ENCODE data around the gene FGF7. TPM values are rescaled to one million over a fixed set of nuclear protein-coding genes. Genes with fewer than 3 reads are reported as not detected.
"Not testable (repeated sequence)": the region's sequence is repeated elsewhere in the genome, so short reads cannot be mapped to it uniquely, and the experiment has no call there.

FGF7 gene
- total and polyA plus RNA-seq, 2 experiments from 2014 or later = 351 to 400 TPM

DNA sequence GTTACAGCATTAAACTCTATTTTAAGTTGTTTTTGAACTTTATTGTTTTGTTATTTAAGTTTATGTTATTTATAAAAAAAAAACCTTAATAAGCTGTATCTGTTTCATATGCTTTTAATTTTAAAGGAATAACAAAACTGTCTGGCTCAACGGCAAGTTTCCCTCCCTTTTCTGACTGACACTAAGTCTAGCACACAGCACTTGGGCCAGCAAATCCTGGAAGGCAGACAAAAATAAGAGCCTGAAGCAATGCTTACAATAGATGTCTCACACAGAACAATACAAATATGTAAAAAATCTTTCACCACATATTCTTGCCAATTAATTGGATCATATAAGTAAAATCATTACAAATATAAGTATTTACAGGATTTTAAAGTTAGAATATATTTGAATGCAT, 62.4 kb downstream of the FGF7 start:
- H2AFZ ChIP-seq; H3K9me2 ChIP-seq (ENCODE audit: insufficient read depth); H3K9me3 ChIP-seq (ENCODE audit: low read depth); in situ Hi-C loops (cut with MboI); H3K27me3 ChIP-seq (replicated peaks; ENCODE audit: insufficient read depth); H4K20me1 ChIP-seq (ENCODE audit: insufficient read depth); H3K4me3 ChIP-seq: not testable (repeated sequence)
- H3F3A ChIP-seq (ENCODE audit: insufficient read depth) = peaks cover 76% of the 10 kb centered on the region
- H3K36me3 ChIP-seq (ENCODE audit: low read depth) = peaks cover 51% of the 10 kb centered on the region
- peak overlapping the region; percentile 31 for H3K27ac ChIP-seq
- peak overlapping the region; percentile 13; the same call in 1 of the 2 replicates for H3K9ac ChIP-seq
- H3K4me2 ChIP-seq (ENCODE audit: unreplicated experiment) = peak overlapping the region; percentile 24
- peaks cover 51% of the 10 kb centered on the region for H3K79me2 ChIP-seq (ENCODE audit: insufficient read depth)
- 0 to 6% methylated on average over 1 of the region's 1 CpG for WGBS, 2 experiments (ENCODE audit: low coverage in 1 of 2, low lambda C conversion rate in 2 of 2, missing lambda C conversion rate in 2 of 2)
- DNase-seq = peak; percentile 55
- peaks cover 41% of the 10 kb centered on the region for H3K4me1 ChIP-seq (ENCODE audit: insufficient read depth)

DNA sequence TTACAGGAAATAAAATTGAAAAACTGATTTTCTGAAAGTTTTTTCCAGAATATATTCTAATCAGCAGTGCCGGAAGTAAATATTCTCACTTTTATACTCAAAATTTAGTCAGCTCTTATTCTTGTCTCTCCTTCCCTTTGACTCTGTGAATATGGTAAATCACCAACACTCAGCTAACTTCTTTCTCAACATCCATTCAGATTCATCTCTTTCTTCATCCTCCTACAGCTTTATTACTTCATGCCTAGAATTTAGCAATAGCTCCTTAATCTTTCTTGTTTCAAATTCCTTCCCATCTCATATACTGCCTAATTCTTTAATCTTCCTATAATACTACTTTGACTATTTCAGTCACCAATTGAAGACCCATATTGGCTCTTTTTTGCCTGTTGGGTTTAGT, 67.9 kb downstream of the FGF7 start:
- no peak for TF ChIP-seq EZH2 (IDR thresholded peaks at IDR 0.05; ENCODE audit: insufficient read depth, poor library complexity, severe bottlenecking)
- no peak for TF ChIP-seq EZH2phosphoT487 (IDR thresholded peaks at IDR 0.05; ENCODE audit: insufficient read depth, low read depth)
- WGBS, 2 experiments (ENCODE audit: low coverage in 1 of 2, low lambda C conversion rate in 2 of 2, missing lambda C conversion rate in 2 of 2) = 41 to 53% methylated on average over 1 of the region's 1 CpG
- in situ Hi-C loops (cut with MboI) = no loop called here
- H3K27me3 ChIP-seq (replicated peaks; ENCODE audit: insufficient read depth) = no peaks in the 10 kb centered on the region
- no peak overlapping the region for H3K9ac ChIP-seq
- no peak overlapping the region for H3K4me2 ChIP-seq (ENCODE audit: unreplicated experiment)
- DNase-seq = peak; percentile 71
- H3K36me3 ChIP-seq (ENCODE audit: low read depth) = peaks cover 25% of the 10 kb centered on the region
- H2AFZ ChIP-seq = no peak overlapping the region
- no peaks in the 10 kb centered on the region for H3K9me2 ChIP-seq (ENCODE audit: insufficient read depth)
- no peaks in the 10 kb centered on the region for H3K9me3 ChIP-seq (ENCODE audit: low read depth)
- peak overlapping the region; percentile 64 for H3K27ac ChIP-seq
- H3K79me2 ChIP-seq (ENCODE audit: insufficient read depth) = no peaks in the 10 kb centered on the region
- peaks cover 91% of the 10 kb centered on the region for H3F3A ChIP-seq (ENCODE audit: insufficient read depth)
- H3K4me3 ChIP-seq = no peak overlapping the region
- H3K4me1 ChIP-seq (ENCODE audit: insufficient read depth) = peaks cover 68% of the 10 kb centered on the region
- H4K20me1 ChIP-seq (ENCODE audit: insufficient read depth) = no peaks in the 10 kb centered on the region

DNA sequence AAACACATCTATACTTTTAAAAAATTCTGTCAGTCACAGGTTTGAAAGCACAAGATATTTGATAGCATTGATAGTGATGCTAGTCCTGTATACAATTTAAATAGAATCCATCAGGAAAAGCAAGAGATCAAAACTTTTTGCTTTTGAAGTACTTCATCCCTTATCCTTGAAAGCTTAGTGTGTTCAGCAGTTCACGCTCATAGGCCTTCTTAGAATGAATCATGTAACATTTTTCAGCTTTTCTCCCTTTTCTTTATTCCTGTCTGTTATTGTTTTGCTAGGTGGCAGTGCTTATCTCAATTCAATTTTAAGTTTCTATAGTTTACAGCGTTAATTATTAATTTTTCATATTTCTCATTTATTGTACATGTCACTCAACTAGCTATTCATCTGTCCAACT, 69.1 kb downstream of the FGF7 start:
- Histone ChIP-seq H3K27ac (peak overlapping the region; percentile 70), H3K36me3 (ENCODE audit: low read depth) (peaks cover 16% of the 10 kb centered on the region; the same call in 1 of the 2 replicates), H4K20me1 (ENCODE audit: insufficient read depth) (no peaks in the 10 kb centered on the region), H3K4me1 (ENCODE audit: insufficient read depth) (peaks cover 71% of the 10 kb centered on the region), H3K4me3 (no peak overlapping the region), H3K9ac (no peak overlapping the region), H3K9me3 (ENCODE audit: low read depth) (no peaks in the 10 kb centered on the region), H3K9me2 (ENCODE audit: insufficient read depth) (no peaks in the 10 kb centered on the region), H3K4me2 (ENCODE audit: unreplicated experiment) (peak overlapping the region; percentile 31), H3F3A (ENCODE audit: insufficient read depth) (peaks cover 92% of the 10 kb centered on the region), H2AFZ (no peak overlapping the region), H3K79me2 (ENCODE audit: insufficient read depth) (no peaks in the 10 kb centered on the region), H3K27me3 (replicated peaks; ENCODE audit: insufficient read depth) (no peaks in the 10 kb centered on the region)
- DNase-seq = peak; percentile 53
- TF ChIP-seq EZH2phosphoT487 (IDR thresholded peaks at IDR 0.05; ENCODE audit: insufficient read depth, low read depth) = no peak
- WGBS, 2 experiments (ENCODE audit: low coverage in 1 of 2, low lambda C conversion rate in 2 of 2, missing lambda C conversion rate in 2 of 2) = 58 to 70% methylated on average over 2 of the region's 2 CpGs
- in situ Hi-C loops (cut with MboI) = no loop called here

DNA sequence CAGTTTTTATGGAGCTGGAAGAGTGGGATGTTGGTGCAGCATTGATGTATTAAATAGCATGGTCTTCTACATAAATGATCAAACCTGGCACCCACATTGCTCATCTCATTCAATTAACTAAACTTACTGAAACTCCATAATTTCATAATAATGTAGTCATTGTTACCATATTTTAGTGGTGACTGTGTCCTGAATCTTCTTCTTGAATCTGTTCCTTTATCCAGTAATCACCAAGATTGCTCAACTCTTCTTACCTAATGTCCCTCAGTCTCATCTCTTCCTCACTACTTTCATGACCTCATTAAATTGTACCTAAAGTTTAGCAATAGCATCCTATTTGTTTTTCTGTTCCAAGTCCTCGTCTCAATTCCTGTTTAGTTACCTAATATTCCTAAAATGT, 69.8 kb downstream of the FGF7 start:
- Histone ChIP-seq H3K4me1 (ENCODE audit: insufficient read depth) (peaks cover 77% of the 10 kb centered on the region), H3K4me2 (ENCODE audit: unreplicated experiment) (peak overlapping the region; percentile 31), H3K27ac (peak overlapping the region; percentile 70), H2AFZ (no peak overlapping the region), H3K27me3 (replicated peaks; ENCODE audit: insufficient read depth) (no peaks in the 10 kb centered on the region), H3K9me2 (ENCODE audit: insufficient read depth) (no peaks in the 10 kb centered on the region), H3K36me3 (ENCODE audit: low read depth) (peaks cover 12% of the 10 kb centered on the region; the same call in 1 of the 2 replicates), H3K4me3 (no peak overlapping the region), H3F3A (ENCODE audit: insufficient read depth) (peaks cover 94% of the 10 kb centered on the region), H3K9ac (no peak overlapping the region), H3K79me2 (ENCODE audit: insufficient read depth) (no peaks in the 10 kb centered on the region), H3K9me3 (ENCODE audit: low read depth) (no peaks in the 10 kb centered on the region), H4K20me1 (ENCODE audit: insufficient read depth) (no peaks in the 10 kb centered on the region)
- 2 to 4% methylated on average over 1 of the region's 1 CpG for WGBS, 2 experiments (ENCODE audit: low coverage in 1 of 2, low lambda C conversion rate in 2 of 2, missing lambda C conversion rate in 2 of 2)
- peak; percentile 92 for DNase-seq
- in situ Hi-C loops (cut with MboI) = no loop called here
- TF ChIP-seq EZH2phosphoT487 (IDR thresholded peaks at IDR 0.05; ENCODE audit: insufficient read depth, low read depth) (no peak), EZH2 (IDR thresholded peaks at IDR 0.05; ENCODE audit: insufficient read depth, poor library complexity, severe bottlenecking) (no peak)

DNA sequence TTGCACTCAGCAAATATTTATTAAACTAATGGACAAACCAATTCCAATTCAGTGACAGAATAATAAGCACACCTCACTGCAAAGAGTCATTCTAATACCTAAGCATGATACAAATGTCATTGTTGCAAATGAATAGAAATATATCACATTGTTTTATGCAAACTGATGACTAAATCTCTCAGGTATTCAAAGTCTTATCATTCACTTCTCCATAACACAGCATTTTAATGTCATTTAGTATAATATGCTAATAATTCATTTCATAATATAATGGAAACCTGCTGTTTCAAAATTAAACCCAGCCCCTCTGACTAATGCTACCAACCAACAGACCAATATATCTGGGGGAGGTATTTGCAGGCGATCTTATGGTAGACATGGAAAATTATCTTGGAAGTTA, 71.8 kb downstream of the FGF7 start:
- TF ChIP-seq EZH2phosphoT487 (IDR thresholded peaks at IDR 0.05; ENCODE audit: insufficient read depth, low read depth) (no peak), EZH2 (IDR thresholded peaks at IDR 0.05; ENCODE audit: insufficient read depth, poor library complexity, severe bottlenecking) (no peak)
- Histone ChIP-seq H3K79me2 (ENCODE audit: insufficient read depth) (no peaks in the 10 kb centered on the region), H3K27ac (peak overlapping the region; percentile 70), H3K36me3 (ENCODE audit: low read depth) (0 out of 2 replicates have a peak, but pooled peaks cover 6% of the 10 kb centered on the region), H4K20me1 (ENCODE audit: insufficient read depth) (no peaks in the 10 kb centered on the region), H3K4me1 (ENCODE audit: insufficient read depth) (peaks cover 77% of the 10 kb centered on the region), H3K4me3 (no peak overlapping the region), H3K9ac (no peak overlapping the region), H2AFZ (no peak overlapping the region), H3K27me3 (replicated peaks; ENCODE audit: insufficient read depth) (no peaks in the 10 kb centered on the region), H3K4me2 (ENCODE audit: unreplicated experiment) (peak overlapping the region; percentile 39), H3F3A (ENCODE audit: insufficient read depth) (peaks cover 92% of the 10 kb centered on the region), H3K9me2 (ENCODE audit: insufficient read depth) (no peaks in the 10 kb centered on the region), H3K9me3 (ENCODE audit: low read depth) (no peaks in the 10 kb centered on the region)
- WGBS, 2 experiments (ENCODE audit: low coverage in 1 of 2, low lambda C conversion rate in 2 of 2, missing lambda C conversion rate in 2 of 2) = 36 to 43% methylated on average over 1 of the region's 1 CpG
- in situ Hi-C loops (cut with MboI) = no loop called here
- DNase-seq = peak; percentile 34

Data from GM23248 (cell line).